Measurements from ENCODE around the gene NRXN3.

Gene NRXN3

GRCh38 chr14:79419571-79420327 lies 1249.6 kb downstream of the NRXN3 start:
- no peak for DNase-seq (ENCODE audit: low spot score)

GRCh38 chr14:79420725-79421124 lies 1250.6 kb downstream of the NRXN3 start:
- no peak for DNase-seq (ENCODE audit: low spot score)

GRCh38 chr14:79421811-79422210 lies 1251.6 kb downstream of the NRXN3 start:
- no peak for DNase-seq (ENCODE audit: low spot score)

- DNase-seq (ENCODE audit: low spot score), result no peak
Observed at GRCh38 chr14:79424462-79424861, 1254.3 kb downstream of the NRXN3 start.

GRCh38 chr14:79426103-79426755 lies 1256.1 kb downstream of the NRXN3 start:
- no peak for DNase-seq (ENCODE audit: low spot score)

- DNase-seq (ENCODE audit: low spot score), result no peak
Observed at GRCh38 chr14:79432640-79433039, 1262.5 kb downstream of the NRXN3 start.

- DNase-seq (ENCODE audit: low spot score), result no peak
Observed at GRCh38 chr14:79436335-79436734, 1266.2 kb downstream of the NRXN3 start.

GRCh38 chr14:79437951-79438350 lies 1267.8 kb downstream of the NRXN3 start:
- DNase-seq (ENCODE audit: low spot score), result no peak

GRCh38 chr14:79438696-79439342 lies 1268.6 kb downstream of the NRXN3 start:
- no peak for DNase-seq (ENCODE audit: low spot score)

GRCh38 chr14:79442786-79443185 lies 1272.6 kb downstream of the NRXN3 start:
- DNase-seq (ENCODE audit: low spot score), result no peak

GRCh38 chr14:79443602-79444001 lies 1273.4 kb downstream of the NRXN3 start:
- no peak for DNase-seq (ENCODE audit: low spot score)

- no peak for DNase-seq (ENCODE audit: low spot score)
Observed at GRCh38 chr14:79448960-79449359, 1278.8 kb downstream of the NRXN3 start.

GRCh38 chr14:79451601-79452000 lies 1281.4 kb downstream of the NRXN3 start:
- DNase-seq (ENCODE audit: low spot score), result no peak

- DNase-seq (ENCODE audit: low spot score), result no peak
Observed at GRCh38 chr14:79453276-79453675, 1283.1 kb downstream of the NRXN3 start.

- no peak for DNase-seq (ENCODE audit: low spot score)
Observed at GRCh38 chr14:79464468-79464867, 1294.3 kb downstream of the NRXN3 start.

GRCh38 chr14:79465651-79466050 lies 1295.5 kb downstream of the NRXN3 start:
- DNase-seq (ENCODE audit: low spot score), result no peak

GRCh38 chr14:79466938-79467527 lies 1296.9 kb downstream of the NRXN3 start:
- DNase-seq (ENCODE audit: low spot score), result no peak

GRCh38 chr14:79467835-79468234 lies 1297.7 kb downstream of the NRXN3 start:
- DNase-seq (ENCODE audit: low spot score), result no peak

GRCh38 chr14:79468486-79468885 lies 1298.3 kb downstream of the NRXN3 start:
- DNase-seq (ENCODE audit: low spot score), result no peak

- DNase-seq (ENCODE audit: low spot score), result no peak
Observed at GRCh38 chr14:79473651-79474050, 1303.5 kb downstream of the NRXN3 start.

- peak; percentile 43 for DNase-seq (ENCODE audit: low spot score)
Observed at GRCh38 chr14:79475887-79476532, 1305.8 kb downstream of the NRXN3 start.

GRCh38 chr14:79476552-79476951 lies 1306.4 kb downstream of the NRXN3 start:
- DNase-seq (ENCODE audit: low spot score), result no peak

Data from putamen (tissue), 1 donor.